Fibroblast of villous mesenchyme (primary cell): ENCODE results near the gene DNAJA4. TPM values are rescaled to one million over a fixed set of nuclear protein-coding genes. Genes with fewer than 3 reads are reported as not detected.

Experiments
- DNase-seq: peaks from one replicate; pipeline ENCODE4 v3.0.0-alpha.2; 2010; ENCODE audit warnings: low read depth
- H3K4me3 ChIP-seq: 2 replicates; pipeline ENCODE4 v1.5.1; 2011; ENCODE audit warnings: low read depth, mild to moderate bottlenecking, low read length
- total RNA-seq: library from RNA; depleted of rRNA; stranded (reverse); fragments of >200 nt; gene quantifications from 2 replicates; pipeline ENCODE4 v1.2.3, GENCODE V29; 2012
- TF ChIP-seq, protein P1 (sequence below): IDR thresholded peaks from 2 replicates; pipeline ENCODE4 v1.5.1; 2012; ENCODE audit warnings: low read depth, mild to moderate bottlenecking, low read length; ENCODE audit not compliant: insufficient read depth

Gene DNAJA4
- total RNA-seq, 1 donor: 4.3 TPM

DNA sequence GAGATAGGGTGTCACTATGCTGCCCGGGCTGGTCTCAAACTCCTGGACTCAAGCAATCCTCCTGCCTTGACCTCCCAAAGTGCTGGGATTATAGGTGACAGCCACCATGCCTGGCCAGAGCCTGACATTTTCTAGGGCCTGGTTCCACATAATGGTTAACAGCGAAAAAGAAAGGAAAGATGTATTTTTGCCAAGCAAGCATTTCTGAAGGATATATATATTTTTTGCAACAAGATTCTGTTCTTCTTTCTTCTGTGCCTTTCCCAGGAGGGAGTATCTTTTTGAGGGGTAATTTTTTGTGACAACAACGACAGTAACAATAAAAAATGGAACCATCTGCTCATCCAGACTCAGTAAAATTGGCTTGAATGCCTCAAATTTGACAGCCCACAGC is 8.3 kb upstream of the DNAJA4 start:
- no peak for DNase-seq
- TF ChIP-seq, protein P1, sequence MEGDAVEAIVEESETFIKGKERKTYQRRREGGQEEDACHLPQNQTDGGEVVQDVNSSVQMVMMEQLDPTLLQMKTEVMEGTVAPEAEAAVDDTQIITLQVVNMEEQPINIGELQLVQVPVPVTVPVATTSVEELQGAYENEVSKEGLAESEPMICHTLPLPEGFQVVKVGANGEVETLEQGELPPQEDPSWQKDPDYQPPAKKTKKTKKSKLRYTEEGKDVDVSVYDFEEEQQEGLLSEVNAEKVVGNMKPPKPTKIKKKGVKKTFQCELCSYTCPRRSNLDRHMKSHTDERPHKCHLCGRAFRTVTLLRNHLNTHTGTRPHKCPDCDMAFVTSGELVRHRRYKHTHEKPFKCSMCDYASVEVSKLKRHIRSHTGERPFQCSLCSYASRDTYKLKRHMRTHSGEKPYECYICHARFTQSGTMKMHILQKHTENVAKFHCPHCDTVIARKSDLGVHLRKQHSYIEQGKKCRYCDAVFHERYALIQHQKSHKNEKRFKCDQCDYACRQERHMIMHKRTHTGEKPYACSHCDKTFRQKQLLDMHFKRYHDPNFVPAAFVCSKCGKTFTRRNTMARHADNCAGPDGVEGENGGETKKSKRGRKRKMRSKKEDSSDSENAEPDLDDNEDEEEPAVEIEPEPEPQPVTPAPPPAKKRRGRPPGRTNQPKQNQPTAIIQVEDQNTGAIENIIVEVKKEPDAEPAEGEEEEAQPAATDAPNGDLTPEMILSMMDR: no peak
- H3K4me3 ChIP-seq: no peak overlapping the region

DNA sequence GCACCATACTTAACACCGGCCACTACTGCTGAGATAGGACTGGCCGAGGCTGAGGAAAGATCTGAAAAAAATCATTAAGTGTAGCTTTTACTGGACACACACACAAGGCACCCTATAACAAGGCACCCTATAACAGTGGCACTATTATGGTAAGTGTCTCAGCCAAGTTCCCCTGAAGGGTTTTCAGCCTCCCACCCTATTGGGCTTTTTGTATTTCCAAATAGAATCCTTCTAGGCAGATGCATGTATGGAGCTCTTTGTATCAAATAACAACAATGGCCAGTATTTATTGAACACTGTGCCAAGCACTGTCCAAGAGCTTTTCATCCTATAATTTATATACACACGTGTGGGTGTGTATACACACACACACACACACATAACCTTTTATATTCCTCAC is 6.7 kb upstream of the DNAJA4 start:
- TF ChIP-seq, protein P1: no peak
- H3K4me3 ChIP-seq: no peak overlapping the region

DNA sequence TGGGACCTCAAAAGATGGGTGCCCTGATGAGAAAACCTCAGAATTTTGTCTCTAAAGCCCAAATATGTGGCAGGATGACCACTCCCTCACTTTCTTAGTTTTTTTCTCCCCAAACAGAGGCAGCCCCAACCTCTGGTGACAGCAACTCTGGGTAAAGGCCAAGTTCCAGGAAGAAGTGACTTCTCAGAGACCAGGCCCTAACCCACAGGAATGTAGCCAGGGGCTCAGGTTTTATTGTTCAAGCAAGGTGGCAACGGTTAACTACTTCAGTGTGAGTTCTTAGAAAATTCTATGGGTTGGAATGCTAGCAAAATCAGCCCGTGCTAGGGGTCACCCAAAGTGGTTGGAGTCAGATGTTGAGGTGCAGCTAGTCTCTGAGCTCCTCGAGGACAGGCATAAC is 5.1 kb upstream of the DNAJA4 start:
- DNase-seq: no peak
- TF ChIP-seq, protein P1: no peak
- no peak overlapping the region for H3K4me3 ChIP-seq

More for the DNA sequence above, 6.7 kb upstream of the DNAJA4 start:
- no peak for DNase-seq

DNA sequence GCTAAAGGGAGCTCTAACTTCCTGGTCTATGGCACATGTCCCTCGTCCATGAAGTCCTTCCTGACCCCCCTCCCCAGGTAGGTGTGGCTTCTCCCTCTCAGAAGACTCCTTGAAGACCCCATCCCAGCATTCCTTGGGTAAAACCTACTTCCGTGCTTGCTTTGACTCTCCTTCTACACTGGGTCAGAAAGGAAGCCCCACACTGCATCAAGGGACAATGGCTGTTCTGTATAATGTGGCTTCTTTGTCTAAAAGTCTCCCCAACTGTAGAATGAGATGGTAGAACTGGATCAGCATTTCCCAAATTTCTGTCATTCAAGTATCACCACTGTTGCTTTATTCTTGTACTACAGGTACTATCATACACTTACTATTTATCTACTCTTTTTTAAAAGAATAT is 3.9 kb upstream of the DNAJA4 start:
- H3K4me3 ChIP-seq: no peak overlapping the region
- DNase-seq: no peak
- TF ChIP-seq, protein P1: no peak

DNA sequence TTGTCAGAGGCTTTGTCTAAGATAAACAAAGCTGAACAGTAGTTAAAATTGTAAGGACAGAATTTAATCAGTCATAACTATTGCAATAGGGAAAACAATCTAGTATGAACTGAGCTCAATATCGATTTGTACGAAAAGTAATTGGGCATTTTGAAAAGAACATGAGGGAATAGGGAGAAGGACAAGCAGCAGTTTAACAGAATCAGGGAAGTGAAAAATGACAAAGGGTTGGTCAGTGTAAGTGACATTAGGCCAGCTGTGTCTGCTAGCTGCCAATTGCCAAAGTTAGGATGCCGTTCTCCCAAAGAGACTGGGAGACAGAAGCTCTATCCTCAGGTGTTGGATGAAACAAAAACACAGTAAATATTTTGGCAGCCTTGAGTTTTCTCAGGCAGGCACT is 3.3 kb upstream of the DNAJA4 start:
- no peak for DNase-seq
- TF ChIP-seq, protein P1: no peak
- H3K4me3 ChIP-seq: no peak overlapping the region

DNA sequence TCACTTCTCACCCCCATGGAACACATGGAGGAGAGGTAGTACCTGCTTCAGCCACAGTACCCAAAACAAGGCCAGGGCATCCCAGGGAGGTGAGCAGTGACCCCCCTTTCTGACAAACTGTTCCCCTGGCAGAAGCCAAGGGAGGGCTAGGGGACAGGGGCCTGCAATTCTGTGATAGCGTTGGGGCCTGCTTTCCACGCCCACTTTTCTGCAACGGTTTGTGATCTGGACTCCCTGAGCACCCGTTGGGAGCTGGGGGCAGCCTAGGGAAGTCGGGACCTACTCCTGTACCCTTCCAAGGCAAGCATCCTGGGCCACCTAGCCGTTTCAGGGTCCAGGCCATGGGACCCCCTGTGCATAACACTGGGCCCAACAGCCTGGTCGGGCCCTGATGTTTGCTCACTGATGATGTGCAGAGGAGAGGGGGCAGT is 996 bp upstream of the DNAJA4 start:
- TF ChIP-seq, protein P1: no peak
- DNase-seq: no peak
- H3K4me3 ChIP-seq: no peak overlapping the region

DNA sequence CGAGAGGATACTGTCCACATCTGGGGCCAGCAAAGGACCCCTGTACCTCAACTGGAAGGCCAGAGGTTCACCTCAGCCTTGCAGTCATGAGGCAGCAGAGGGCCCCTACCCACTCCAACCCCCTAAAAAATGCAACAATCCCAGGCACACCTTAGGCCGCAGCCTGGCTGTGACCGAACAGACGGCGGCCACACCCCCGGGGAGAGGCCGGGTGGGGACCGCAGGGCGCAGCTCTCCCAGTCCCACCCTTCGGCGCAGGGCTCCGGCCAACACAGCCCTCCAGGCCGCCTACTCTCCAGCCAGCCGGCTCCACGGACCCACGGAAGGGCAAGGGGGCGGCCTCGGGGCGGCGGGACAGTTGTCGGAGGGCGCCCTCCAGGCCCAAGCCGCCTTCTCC is 457 bp upstream of the DNAJA4 start:
- H3K4me3 ChIP-seq: peak overlapping the region; percentile 63
- DNase-seq: no peak
- TF ChIP-seq, protein P1: no peak
